ENCODE data around the gene ANKRD50. TPM values are rescaled to one million over a fixed set of nuclear protein-coding genes. Genes with fewer than 3 reads are reported as not detected.
A peak's percentile ranks its signal among the peaks of the same experiment; 100 is the strongest.

ANKRD50 gene
- total and polyA plus RNA-seq, 2 of the 4 experiments (the other 2 are of a cell fraction), result 8.1 to 35.3 TPM

DNA sequence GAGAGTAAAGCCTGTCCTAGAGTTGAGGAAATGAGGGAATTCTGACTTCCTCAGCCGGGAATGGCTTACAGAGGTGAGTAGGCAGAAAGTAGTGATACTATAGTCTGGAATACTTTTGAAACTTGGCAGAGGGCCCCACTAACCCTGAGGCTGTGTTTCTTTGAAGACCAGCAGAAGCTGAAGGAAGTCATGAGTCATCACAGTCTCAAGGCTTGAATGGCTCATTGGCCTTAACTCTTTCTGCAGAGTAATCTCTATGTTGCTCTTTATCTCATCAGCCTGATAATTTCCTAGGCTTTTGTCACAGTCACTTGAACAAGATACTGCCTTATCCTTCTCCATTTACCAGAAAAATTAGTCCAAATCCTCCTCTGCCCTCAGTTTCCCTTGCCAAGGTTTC, 80.8 kb downstream of the ANKRD50 start:
- H2BK15ac ChIP-seq (ENCODE audit: low read depth, low read length), result no peak overlapping the region
- DNase-seq (peak; percentile 98), ATAC-seq (ENCODE audit: low read depth) (peak; percentile 97)
- H2AFZ ChIP-seq (replicated peaks; ENCODE audit: low read length, poor library complexity), result no peak overlapping the region
- H3K18ac ChIP-seq (ENCODE audit: low read depth, low read length), result no peak overlapping the region
- no peak overlapping the region for H3K23ac ChIP-seq (ENCODE audit: low read depth, low read length)
- H3K9ac ChIP-seq (ENCODE audit: low read depth, low read length), result no peak overlapping the region
- H3K9me3 ChIP-seq (ENCODE audit: control insufficient read depth, insufficient read depth, low read length), result no peaks in the 10 kb centered on the region
- H3K56ac ChIP-seq (ENCODE audit: extremely low read depth, insufficient read depth, low read length), result no peak overlapping the region
- CTCF ChIA-PET, result interaction anchor here (0.5 to 0.8 kb wide), 2 partner anchors 19 to 1155 kb away, joined by 3 to 4 read pairs; no protein-coding TSS in a partner anchor
- no peak overlapping the region for H2BK20ac ChIP-seq (ENCODE audit: low read depth, low read length)
- no peaks in the 10 kb centered on the region for H4K20me1 ChIP-seq (ENCODE audit: insufficient read depth, low read length)
- intact Hi-C loops (cut with micrococcal nuclease), result no loop called here
- H2BK5ac ChIP-seq (ENCODE audit: low read depth, low read length, poor library complexity, severe bottlenecking), result no peak overlapping the region
- H3K4me1 ChIP-seq (ENCODE audit: control insufficient read depth, insufficient read depth, low read length), result no peaks in the 10 kb centered on the region; the same call in 1 of the 2 replicates
- no peak overlapping the region for H3K4ac ChIP-seq (ENCODE audit: low read depth, low read length)
- no peak overlapping the region for H2AK9ac ChIP-seq (replicated peaks; ENCODE audit: low read depth, low read length, poor library complexity)
- H4K8ac ChIP-seq (ENCODE audit: low read depth in 2 of 2, low read length in 2 of 2), result no peak overlapping the region
- no peak overlapping the region for H2BK120ac ChIP-seq (ENCODE audit: low read depth, low read length)
- no TSS peak for BruUV-seq (replicated peaks)
- H3K14ac ChIP-seq (replicated peaks; ENCODE audit: low read depth, low read length), result no peak overlapping the region
- H3K4me2 ChIP-seq (ENCODE audit: low read depth, low read length), result no peak overlapping the region
- H3K27me3 ChIP-seq (ENCODE audit: control insufficient read depth, insufficient read depth, low read length), result no peaks in the 10 kb centered on the region
- H4K91ac ChIP-seq (ENCODE audit: insufficient read depth, low read depth, low read length), result no peak overlapping the region
- H4K5ac ChIP-seq (ENCODE audit: low read depth, low read length), result no peak overlapping the region
- H3K9me1 ChIP-seq (ENCODE audit: insufficient read depth, low read length), result no peaks in the 10 kb centered on the region
- no peak overlapping the region for H2AK5ac ChIP-seq (ENCODE audit: low read depth, low read length)
- no peaks in the 10 kb centered on the region for H3K79me1 ChIP-seq (ENCODE audit: low read depth in 1 of 2, low read length in 2 of 2)
- POLR2A ChIA-PET (ENCODE audit: unreplicated experiment), result interaction anchor here (0.6 kb wide), 1 partner anchor 178 kb away, joined by 3 read pairs; no protein-coding TSS in a partner anchor
- in situ Hi-C loops (cut with MboI; ENCODE audit: low sequenced_read_pairs), result no loop called here
- H3K4me3 ChIP-seq (ENCODE audit: insufficient read depth, low read depth, low read length), result no peak overlapping the region
- H3K27ac ChIP-seq (ENCODE audit: insufficient read depth, low read length), result no peak overlapping the region
- H3K36me3 ChIP-seq (ENCODE audit: control insufficient read depth, insufficient read depth, low read length), result no peaks in the 10 kb centered on the region
- dilution Hi-C loops (cut with HindIII; ENCODE audit: low sequenced_read_pairs, unreplicated experiment), result no loop called here
- no peak for TF ChIP-seq RFX5 (IDR thresholded peaks at IDR 0.05; ENCODE audit: low read depth, low read length)
- TF ChIP-seq CEBPB (IDR thresholded peaks at IDR 0.05; ENCODE audit: low read depth, low read length), result peak; percentile 31; the same call in 1 of the 2 replicates
- no peak for TF ChIP-seq MAZ (IDR thresholded peaks at IDR 0.05; ENCODE audit: borderline replicate concordance, low read depth, low read length)
- peak; percentile 88 for TF ChIP-seq FOS (IDR thresholded peaks at IDR 0.05; ENCODE audit: low read depth, low read length)
- TF ChIP-seq NFE2L2 (IDR thresholded peaks at IDR 0.05; ENCODE audit: low read depth, low read length), result peak; percentile 64
- TF ChIP-seq BHLHE40 (IDR thresholded peaks at IDR 0.05; ENCODE audit: low read depth, low read length), result peak; percentile 6; the same call in 1 of the 2 replicates
- TF ChIP-seq MAFK (IDR thresholded peaks at IDR 0.05; ENCODE audit: low read depth, low read length), result peak; percentile 60
- TF ChIP-seq RAD21 (IDR thresholded peaks at IDR 0.05; ENCODE audit: low read length), result peak; percentile 13; the same call in 1 of the 2 replicates
- no CpG with 5 or more reads among the region's 1 CpG for WGBS, 2 experiments (ENCODE audit: extremely low coverage in 2 of 2, insufficient read length in 1 of 2)

All from IMR-90 (cell line).